ENCODE measurements around the gene ABCC10.
"Not testable (repeated sequence)": the region's sequence is repeated elsewhere in the genome, so short reads cannot be mapped to it uniquely, and the experiment has no call there.

The ABCC10 gene

DNA sequence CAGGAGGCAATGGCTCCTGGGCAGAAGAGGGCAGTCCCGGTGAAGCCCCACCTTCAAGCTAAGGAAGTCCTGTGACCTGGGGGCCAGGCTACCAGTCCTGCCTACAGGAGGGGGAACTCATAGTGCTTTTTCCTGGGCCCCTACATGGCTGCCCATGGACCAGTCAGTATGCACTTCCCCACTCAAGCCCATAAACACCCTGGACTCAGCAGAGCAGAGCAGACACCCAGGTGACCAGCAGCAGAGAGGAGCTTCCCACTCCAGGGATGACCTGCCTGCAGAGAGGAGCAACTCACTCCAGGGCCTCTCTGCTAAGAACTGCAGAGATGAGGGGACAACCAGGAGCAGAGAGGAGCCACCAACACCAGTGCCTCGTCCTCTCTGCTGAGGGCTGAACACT, 14.3 kb upstream of the ABCC10 start:
- FAIRE-seq: no peak

- not testable (repeated sequence) for FAIRE-seq
These were observed 12.1 kb upstream of the ABCC10 start for GRCh38 chr6:43415275-43415674.

- FAIRE-seq: no peak
These were observed 10.4 kb upstream of the ABCC10 start for GRCh38 chr6:43416935-43417334.

DNA sequence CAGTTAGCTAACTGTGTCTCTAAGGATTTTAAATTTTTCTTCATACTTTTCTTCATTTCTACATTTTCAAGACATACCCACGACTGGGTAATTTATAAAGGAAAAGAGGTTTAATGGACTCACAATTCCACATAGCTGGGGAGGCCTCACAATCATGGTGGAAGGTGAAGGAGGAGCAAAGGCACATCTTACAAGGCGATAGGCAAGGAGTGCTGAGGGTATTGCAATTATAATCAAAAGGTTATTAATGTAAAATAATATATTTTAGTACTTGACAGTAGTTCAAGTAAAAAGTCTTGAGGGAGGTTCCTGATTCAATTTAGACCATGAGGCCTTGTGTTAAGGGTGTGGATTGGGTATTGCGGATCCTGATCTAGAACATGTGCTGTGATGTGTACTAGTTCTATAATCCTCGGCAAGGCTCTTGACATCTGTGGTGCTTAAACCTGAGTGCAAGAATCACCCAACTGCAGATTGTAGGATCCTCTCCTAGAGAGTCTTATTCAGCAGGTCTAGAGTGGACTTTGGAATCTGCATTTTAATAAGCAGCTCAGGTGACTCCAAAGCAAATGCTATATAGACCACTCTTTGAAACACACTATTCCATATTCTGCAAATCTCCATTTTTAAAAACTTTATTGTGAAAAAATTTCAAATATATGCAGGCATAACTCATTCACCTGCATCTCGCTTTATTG, 7.2 kb upstream of the ABCC10 start:
- FAIRE-seq: no peak

DNA sequence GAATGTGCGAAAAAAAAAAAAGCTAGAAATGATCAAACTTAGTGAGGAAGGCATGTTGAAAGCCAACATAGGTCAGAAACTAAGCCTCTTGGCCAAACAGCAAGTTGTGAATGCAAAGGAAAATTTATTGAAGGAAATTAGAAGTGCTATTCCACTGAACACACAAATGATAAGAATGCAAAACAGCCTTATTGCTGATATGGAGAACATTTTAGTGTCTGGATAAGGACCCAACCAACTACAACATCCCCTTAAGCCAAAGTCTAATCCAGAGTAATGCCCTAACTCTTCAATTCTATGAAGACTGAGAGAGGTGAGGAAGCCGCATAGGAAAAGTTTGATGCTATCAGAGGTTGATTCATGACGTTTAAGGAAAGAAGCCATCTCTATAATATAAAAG, 5.5 kb upstream of the ABCC10 start:
- FAIRE-seq: no peak

GRCh38 chr6:43425083-43425482, 2.3 kb upstream of the ABCC10 start:
- not testable (repeated sequence) for FAIRE-seq

DNA sequence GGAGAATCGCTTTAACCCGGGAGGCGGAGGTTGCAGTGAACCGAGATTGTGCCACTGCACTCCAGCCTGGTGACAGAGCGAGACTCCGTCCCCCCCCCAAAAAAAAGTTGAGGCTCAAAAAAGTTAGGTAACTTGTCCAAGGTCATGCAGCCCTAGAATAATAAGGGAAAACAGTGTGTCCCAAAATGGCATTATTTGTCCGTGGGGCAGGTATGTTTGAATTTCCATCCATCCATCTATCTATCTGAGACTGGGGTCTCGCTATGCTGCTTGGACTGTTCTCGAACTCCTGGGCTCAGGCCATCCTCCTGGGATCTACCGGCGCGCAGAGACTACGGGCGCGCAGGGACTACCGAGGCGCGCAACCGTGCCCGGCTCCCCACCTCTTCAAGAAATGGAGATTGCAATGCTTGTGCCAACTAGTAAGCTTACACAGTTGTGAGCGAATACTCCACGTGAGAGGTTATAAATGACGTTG, 374 bp upstream of the ABCC10 start:
- FAIRE-seq: no peak

- no peak for FAIRE-seq
These were observed 800 bp downstream of the ABCC10 start for GRCh38 chr6:43428112-43428570.

- no peak for FAIRE-seq
These were observed 1.5 kb downstream of the ABCC10 start for GRCh38 chr6:43428874-43429273.

GRCh38 chr6:43432009-43432945, 4.9 kb downstream of the ABCC10 start:
- FAIRE-seq: no peak

DNA sequence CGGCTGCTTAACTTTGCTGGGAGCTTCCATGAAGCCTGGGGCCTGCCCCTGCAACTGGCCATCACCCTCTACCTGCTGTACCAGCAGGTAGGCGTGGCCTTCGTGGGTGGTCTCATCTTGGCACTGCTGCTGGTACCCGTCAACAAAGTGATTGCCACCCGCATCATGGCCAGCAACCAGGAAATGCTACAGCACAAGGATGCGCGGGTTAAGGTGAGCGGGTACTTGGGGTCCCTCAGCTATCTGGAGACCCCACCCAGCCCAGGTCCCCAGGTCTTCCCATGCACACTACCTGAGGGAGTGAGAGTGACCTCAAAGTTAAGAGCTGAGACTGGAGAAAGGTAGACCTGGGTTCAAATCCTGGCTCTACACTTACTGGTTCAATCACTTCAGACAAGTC, 5.8 kb downstream of the ABCC10 start:
- no peak for FAIRE-seq

DNA sequence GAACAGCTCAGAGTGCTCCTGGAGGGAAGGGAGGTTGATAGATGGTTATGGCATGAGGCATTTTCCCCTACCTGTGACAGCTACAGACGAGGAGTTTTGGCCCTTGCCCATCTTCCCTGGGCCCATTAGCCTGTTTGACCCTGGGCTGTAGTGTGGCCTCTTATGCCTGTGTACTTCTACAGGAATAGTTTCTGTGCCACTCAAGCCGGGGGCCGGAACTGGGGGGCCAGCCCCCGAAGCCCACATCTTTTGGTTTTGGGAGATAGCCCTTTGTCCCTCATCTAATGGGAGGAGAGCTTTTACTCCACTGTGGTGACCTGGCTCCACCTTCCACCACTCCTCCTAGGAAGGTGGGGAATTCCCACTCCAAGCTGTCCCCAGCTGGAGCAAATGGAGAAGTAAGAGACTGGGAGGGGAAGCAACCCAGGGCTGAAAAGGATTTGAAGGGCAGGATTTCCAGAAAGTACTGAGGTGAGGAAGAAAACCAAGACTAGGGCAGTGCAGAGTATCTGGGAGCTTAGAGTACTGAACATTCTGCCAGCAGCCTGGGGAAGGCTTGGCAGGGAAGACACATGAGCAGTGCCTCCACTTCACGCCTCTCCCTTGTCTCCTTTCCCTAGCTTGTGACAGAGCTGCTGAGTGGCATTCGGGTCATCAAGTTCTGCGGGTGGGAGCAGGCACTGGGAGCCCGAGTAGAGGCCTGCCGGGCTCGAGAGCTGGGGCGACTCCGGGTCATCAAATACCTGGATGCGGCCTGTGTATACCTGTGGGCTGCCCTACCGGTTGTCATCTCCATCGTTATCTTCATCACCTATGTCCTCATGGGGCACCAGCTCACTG, 6.9 kb downstream of the ABCC10 start:
- no peak for FAIRE-seq

DNA sequence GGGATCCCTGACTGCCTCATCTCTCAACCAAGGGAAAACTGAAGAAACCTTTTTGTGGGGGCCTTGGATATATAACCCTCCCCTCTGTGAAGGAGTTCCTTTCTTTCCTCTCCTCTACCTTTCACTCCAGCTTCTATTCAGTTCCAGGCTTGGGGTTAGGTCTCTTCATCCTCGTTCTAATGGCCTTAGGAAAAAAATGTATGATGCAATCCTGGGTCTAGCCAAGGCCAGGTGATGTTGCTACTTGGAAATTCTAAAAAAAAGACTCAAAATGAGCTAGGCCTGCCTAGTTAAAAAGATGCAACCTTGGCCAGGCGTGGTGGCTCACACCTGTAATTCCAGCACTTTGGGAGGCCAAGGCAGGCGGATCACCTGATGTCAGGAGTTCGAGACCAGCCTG, 7.6 kb downstream of the ABCC10 start:
- no peak for FAIRE-seq

DNA sequence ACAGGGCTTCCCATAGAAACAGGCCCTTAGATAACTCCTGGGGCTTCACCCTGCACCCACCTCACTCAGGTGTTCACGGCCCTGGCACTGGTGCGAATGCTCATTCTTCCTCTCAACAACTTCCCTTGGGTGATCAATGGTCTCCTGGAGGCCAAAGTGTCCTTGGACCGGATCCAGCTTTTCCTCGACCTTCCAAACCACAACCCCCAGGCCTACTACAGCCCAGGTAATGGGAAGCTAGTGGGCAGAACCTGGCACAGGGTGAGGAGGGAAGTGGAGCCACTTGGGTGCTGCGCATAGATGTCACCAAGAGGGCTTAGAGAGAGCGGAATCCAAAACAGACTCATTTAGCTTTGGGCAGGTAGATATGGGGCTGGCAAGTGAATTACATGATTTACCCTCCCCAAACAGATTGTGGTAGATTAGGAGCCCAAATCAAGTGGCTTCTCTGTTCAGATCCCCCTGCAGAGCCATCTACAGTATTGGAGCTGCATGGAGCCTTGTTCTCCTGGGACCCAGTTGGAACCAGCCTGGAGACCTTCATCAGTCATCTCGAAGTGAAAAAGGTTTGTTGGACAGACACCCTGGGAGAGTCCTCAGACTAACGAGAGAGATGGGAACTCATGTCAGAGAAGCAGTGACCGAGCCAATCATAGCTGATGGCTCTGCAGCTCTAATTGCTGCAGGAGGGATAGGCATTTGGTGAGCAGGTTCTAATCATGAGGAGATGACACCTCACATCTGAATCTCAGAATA, 8.5 kb downstream of the ABCC10 start:
- no peak for FAIRE-seq

GRCh38 chr6:43436577-43437282, 9.4 kb downstream of the ABCC10 start:
- no peak for FAIRE-seq

DNA sequence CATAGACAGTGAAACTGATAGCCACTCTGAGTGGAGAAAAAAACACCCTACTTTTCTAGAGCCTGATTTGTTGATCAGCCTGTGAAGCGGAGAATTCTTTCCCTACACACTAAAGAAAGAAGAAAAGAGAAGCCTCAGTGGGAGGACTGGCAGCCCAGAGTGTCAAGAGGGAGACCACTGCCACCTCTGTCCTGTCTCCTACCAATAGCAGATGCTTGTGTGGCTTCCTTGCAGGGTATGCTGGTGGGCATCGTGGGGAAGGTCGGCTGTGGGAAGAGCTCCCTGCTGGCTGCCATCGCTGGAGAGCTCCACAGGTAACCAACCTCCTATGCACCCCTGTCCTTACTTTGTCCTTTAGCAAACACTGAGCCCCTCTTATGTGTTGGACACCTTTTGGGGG, 10.4 kb downstream of the ABCC10 start:
- FAIRE-seq: no peak

- FAIRE-seq: no peak
These were observed 15.6 kb downstream of the ABCC10 start for GRCh38 chr6:43442935-43443334.

DNA sequence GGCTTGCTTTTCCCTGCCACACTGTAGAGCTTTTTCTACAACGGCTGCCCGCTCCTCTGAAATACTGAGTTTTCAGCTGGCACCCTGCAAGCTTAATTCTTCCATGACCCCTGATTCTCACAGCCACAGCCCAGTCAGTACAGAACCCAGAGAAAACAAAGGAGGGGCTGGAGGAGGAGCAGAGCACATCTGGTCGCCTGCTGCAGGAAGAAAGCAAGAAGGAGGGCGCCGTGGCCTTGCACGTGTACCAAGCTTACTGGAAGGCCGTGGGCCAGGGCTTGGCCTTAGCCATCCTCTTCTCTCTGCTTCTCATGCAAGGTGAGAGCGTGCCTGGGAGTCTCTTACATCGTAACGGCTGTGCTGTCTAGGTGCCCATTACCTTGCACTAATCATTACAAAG, 16.7 kb downstream of the ABCC10 start:
- no peak for FAIRE-seq

DNA sequence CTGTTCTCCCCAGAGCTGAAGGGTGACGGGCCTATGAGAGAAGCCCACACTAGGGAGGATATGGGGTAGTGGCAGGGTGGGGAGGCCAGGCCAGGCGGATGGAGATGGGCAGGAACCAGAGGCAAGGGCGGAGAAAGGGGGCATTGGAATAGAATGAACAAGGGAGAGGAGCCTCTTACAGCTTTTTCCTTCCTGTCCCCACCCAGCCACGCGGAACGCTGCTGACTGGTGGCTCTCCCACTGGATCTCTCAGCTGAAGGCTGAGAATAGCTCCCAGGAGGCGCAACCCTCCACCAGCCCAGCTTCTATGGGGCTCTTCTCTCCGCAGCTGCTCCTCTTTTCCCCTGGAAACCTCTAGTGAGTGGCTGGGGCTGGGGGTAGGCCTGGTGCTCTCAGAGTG, 17.2 kb downstream of the ABCC10 start:
- FAIRE-seq: no peak

DNA sequence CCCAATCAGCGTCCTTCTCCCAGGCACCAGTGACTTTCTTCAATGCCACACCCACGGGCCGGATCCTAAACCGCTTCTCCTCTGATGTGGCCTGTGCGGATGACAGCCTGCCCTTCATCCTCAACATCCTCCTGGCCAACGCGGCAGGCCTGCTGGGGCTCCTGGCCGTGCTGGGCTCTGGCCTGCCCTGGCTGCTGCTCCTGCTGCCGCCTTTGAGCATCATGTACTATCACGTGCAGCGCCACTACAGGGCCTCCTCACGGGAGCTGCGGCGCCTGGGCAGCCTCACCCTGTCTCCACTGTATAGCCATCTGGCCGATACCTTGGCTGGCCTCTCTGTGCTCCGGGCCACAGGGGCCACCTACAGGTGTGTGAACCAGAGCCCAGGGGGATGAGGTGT, 18.2 kb downstream of the ABCC10 start:
- no peak for FAIRE-seq

DNA sequence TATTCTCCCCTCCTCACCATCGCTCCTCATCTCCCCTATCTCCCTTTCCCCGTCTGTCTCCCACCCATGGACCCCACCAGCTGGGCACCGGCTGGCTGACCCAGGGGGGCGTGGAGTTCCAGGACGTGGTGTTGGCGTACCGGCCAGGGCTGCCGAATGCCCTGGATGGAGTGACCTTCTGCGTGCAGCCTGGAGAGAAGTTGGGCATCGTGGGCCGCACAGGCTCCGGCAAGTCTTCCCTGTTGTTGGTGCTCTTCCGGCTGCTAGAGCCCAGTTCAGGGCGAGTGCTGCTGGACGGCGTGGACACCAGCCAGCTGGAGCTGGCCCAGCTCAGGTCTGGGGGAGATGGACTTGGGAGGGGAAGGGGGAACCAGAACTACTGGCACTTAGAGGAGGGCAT, 20.3 kb downstream of the ABCC10 start:
- FAIRE-seq: no peak

DNA sequence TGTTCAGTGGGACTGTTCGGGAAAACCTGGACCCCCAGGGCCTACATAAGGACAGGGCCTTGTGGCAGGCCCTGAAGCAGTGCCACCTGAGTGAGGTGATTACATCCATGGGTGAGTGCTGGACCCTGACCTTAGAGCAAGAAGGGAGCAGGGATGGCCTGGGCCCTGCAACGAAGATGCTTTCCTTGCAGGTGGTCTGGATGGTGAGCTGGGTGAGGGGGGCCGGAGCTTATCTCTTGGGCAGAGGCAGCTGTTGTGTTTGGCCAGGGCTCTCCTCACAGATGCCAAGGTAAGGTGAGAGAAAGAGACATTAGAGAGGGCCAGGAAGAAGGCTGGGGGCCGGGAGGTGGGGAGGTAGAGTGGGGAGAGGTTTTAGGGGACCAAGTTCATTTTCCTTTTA, 21.6 kb downstream of the ABCC10 start:
- no peak for FAIRE-seq

Measured in islet of Langerhans (tissue), 1 donor.